GM21360 (cell line): ENCODE measurements around the gene EXOC3.
A peak's percentile ranks its signal among the peaks of the same experiment; 100 is the strongest.
"Not testable (repeated sequence)": the region's sequence is repeated elsewhere in the genome, so short reads cannot be mapped to it uniquely, and the experiment has no call there.

Source experiments
- ATAC-seq: cut with Tn5 transposase; IDR thresholded peaks from one replicate; pipeline ENCODE4 v1.9.1; 2021; ENCODE audit warnings: mild to moderate bottlenecking, moderate library complexity; ENCODE audit not compliant: unreplicated experiment

EXOC3 gene

GRCh38 chr5:472076-472655, 29.2 kb downstream of the EXOC3 start:
- ATAC-seq = peak; percentile 15

- peak; percentile 67 for ATAC-seq
Measured at GRCh38 chr5:472656-473550, 29.9 kb downstream of the EXOC3 start.

- ATAC-seq = peak; percentile 12
Measured at GRCh38 chr5:473551-474192, 30.7 kb downstream of the EXOC3 start.

- ATAC-seq = not testable (repeated sequence)
Measured at GRCh38 chr5:474232-474839, 31.4 kb downstream of the EXOC3 start.

- no peak for ATAC-seq
Measured at GRCh38 chr5:474840-475661, 32.1 kb downstream of the EXOC3 start.

GRCh38 chr5:475704-476101, 32.7 kb downstream of the EXOC3 start:
- no peak for ATAC-seq

GRCh38 chr5:476102-476813, 33.3 kb downstream of the EXOC3 start:
- no peak for ATAC-seq

GRCh38 chr5:476814-477175, 33.8 kb downstream of the EXOC3 start:
- ATAC-seq = no peak

- ATAC-seq = no peak
Measured at GRCh38 chr5:477247-477646, 34.3 kb downstream of the EXOC3 start.

GRCh38 chr5:477871-478270, 34.9 kb downstream of the EXOC3 start:
- no peak for ATAC-seq

- ATAC-seq = no peak
Measured at GRCh38 chr5:478369-478981, 35.5 kb downstream of the EXOC3 start.

- no peak for ATAC-seq
Measured at GRCh38 chr5:478982-479535, 36.1 kb downstream of the EXOC3 start.

- no peak for ATAC-seq
Measured at GRCh38 chr5:479566-480319, 36.8 kb downstream of the EXOC3 start.

GRCh38 chr5:481347-481746, 38.4 kb downstream of the EXOC3 start:
- no peak for ATAC-seq

GRCh38 chr5:482021-482420, 39.0 kb downstream of the EXOC3 start:
- ATAC-seq = no peak

- ATAC-seq = no peak
Measured at GRCh38 chr5:482506-482905, 39.5 kb downstream of the EXOC3 start.

- no peak for ATAC-seq
Measured at GRCh38 chr5:483011-483410, 40.0 kb downstream of the EXOC3 start.

GRCh38 chr5:483434-484140, 40.6 kb downstream of the EXOC3 start:
- ATAC-seq = no peak
